H9 (cell line): ENCODE results near the gene GCN1. TPM values are rescaled to one million over a fixed set of nuclear protein-coding genes. Genes with fewer than 3 reads are reported as not detected.

Experiments used
- DNase-seq: peaks from one replicate; pipeline ENCODE4 v3.0.0-alpha.2; 2017
- H2AFZ ChIP-seq: one replicate; pipeline ENCODE4 v1.6.1; 2013; ENCODE audit warnings: mild to moderate bottlenecking, low read length, control low read depth, moderate library complexity
- H2AK5ac ChIP-seq: 2 replicates; pipeline ENCODE4 v1.6.1; 2013; ENCODE audit warnings: low read length, control low read depth, mixed read lengths; ENCODE audit not compliant: insufficient read length
- H2BK120ac ChIP-seq: one replicate; pipeline ENCODE4 v1.6.1; 2013; ENCODE audit warnings: low read depth, mild to moderate bottlenecking, low read length, control low read depth, inconsistent platforms; ENCODE audit not compliant: poor library complexity, severe bottlenecking
- H2BK12ac ChIP-seq: 2 replicates; pipeline ENCODE4 v1.6.1; 2013; ENCODE audit warnings: low read length, control low read depth, mixed read lengths, low read depth; ENCODE audit not compliant: insufficient read length
- H2BK15ac ChIP-seq: 2 replicates; pipeline ENCODE4 v1.6.1; 2013; ENCODE audit warnings: low read depth, low read length, control low read depth
- H2BK20ac ChIP-seq: one replicate; pipeline ENCODE4 v1.6.1; 2013; ENCODE audit warnings: low read depth, mild to moderate bottlenecking, low read length, control low read depth, inconsistent platforms; ENCODE audit not compliant: poor library complexity, severe bottlenecking
- H2BK5ac ChIP-seq: 2 replicates; pipeline ENCODE4 v1.6.1; 2013; ENCODE audit warnings: low read length, control low read depth, mixed read lengths; ENCODE audit not compliant: insufficient read length
- H3K14ac ChIP-seq: 2 replicates; pipeline ENCODE4 v1.6.1; 2013; ENCODE audit warnings: low read length, control low read depth; ENCODE audit not compliant: insufficient read depth
- H3K18ac ChIP-seq: 2 replicates; pipeline ENCODE4 v1.6.1; 2013; ENCODE audit warnings: low read depth, mild to moderate bottlenecking, mixed read lengths, low read length, control low read depth; ENCODE audit not compliant: insufficient read length
- H3K23ac ChIP-seq: 2 replicates; pipeline ENCODE4 v1.6.1; 2013; ENCODE audit warnings: low read length, control low read depth, mixed read lengths, low read depth; ENCODE audit not compliant: insufficient read length
- H3K23me2 ChIP-seq: 2 replicates; pipeline ENCODE4 v1.6.1; 2013; ENCODE audit warnings: low read depth, mild to moderate bottlenecking, mixed read lengths, low read length, control low read depth; ENCODE audit not compliant: insufficient read length, poor library complexity, severe bottlenecking
- H3K27ac ChIP-seq: 2 replicates; pipeline ENCODE4 v1.5.1; 2013; ENCODE audit warnings: low read length, control low read depth, mixed read lengths, low read depth; ENCODE audit not compliant: insufficient read length
- H3K27me3 ChIP-seq: 2 replicates; pipeline ENCODE4 v1.6.1; 2013; ENCODE audit warnings: low read length, control low read depth, inconsistent platforms; ENCODE audit not compliant: insufficient read depth
- H3K4ac ChIP-seq: 2 replicates; pipeline ENCODE4 v1.6.1; 2013; ENCODE audit warnings: low read depth, mild to moderate bottlenecking, control low read depth, inconsistent platforms, low read length, moderate library complexity
- H3K4me1 ChIP-seq: 2 replicates; pipeline ENCODE4 v1.6.1; 2013; ENCODE audit warnings: low read length, control low read depth, inconsistent platforms; ENCODE audit not compliant: insufficient read depth
- H3K4me2 ChIP-seq: 2 replicates; pipeline ENCODE4 v1.6.1; 2013; ENCODE audit warnings: low read length, control low read depth, mixed read lengths; ENCODE audit not compliant: insufficient read length, insufficient read depth
- H3K56ac ChIP-seq: 2 replicates; pipeline ENCODE4 v1.6.1; 2013; ENCODE audit warnings: low read depth, mild to moderate bottlenecking, mixed read lengths, low read length, control low read depth; ENCODE audit not compliant: insufficient read length
- H3K79me1 ChIP-seq: 2 replicates; pipeline ENCODE4 v1.6.1; 2013; ENCODE audit warnings: low read depth, mild to moderate bottlenecking, moderate library complexity, low read length, control low read depth, inconsistent platforms; ENCODE audit not compliant: insufficient read depth, poor library complexity, severe bottlenecking
- H3K79me2 ChIP-seq: 2 replicates; pipeline ENCODE4 v1.6.1; 2013; ENCODE audit warnings: low read length, control low read depth, inconsistent platforms; ENCODE audit not compliant: insufficient read depth
- H3K9ac ChIP-seq: 2 replicates; pipeline ENCODE4 v1.6.1; 2013; ENCODE audit warnings: low read length, control low read depth, mixed read lengths; ENCODE audit not compliant: insufficient read length; ENCODE audit errors: extremely low read depth
- H3K9me3 ChIP-seq: one replicate; pipeline ENCODE4 v1.6.1; 2013; ENCODE audit warnings: low read depth, low read length, inconsistent platforms; ENCODE audit not compliant: control insufficient read depth
- H3T11ph ChIP-seq: one replicate; pipeline ENCODE4 v1.6.1; 2013; ENCODE audit warnings: mild to moderate bottlenecking, low read length, control low read depth, inconsistent platforms
- H4K20me1 ChIP-seq: one replicate; pipeline ENCODE4 v1.6.1; 2013; ENCODE audit not compliant: control insufficient read depth, insufficient read length, insufficient read depth
- H4K5ac ChIP-seq: 2 replicates; pipeline ENCODE4 v1.6.1; 2013; ENCODE audit warnings: low read depth, mild to moderate bottlenecking, mixed read lengths, low read length, control low read depth; ENCODE audit not compliant: insufficient read length
- H4K8ac ChIP-seq: replicated peaks from 2 replicates; pipeline ENCODE4 v1.6.1; 2013; ENCODE audit warnings: low read length, control low read depth, mixed read lengths, low read depth; ENCODE audit not compliant: insufficient read length
- H4K91ac ChIP-seq: 2 replicates; pipeline ENCODE4 v1.6.1; 2013; ENCODE audit warnings: low read depth, mild to moderate bottlenecking, moderate library complexity, mixed read lengths, low read length, control low read depth; ENCODE audit not compliant: insufficient read length
- H3K27ac Mint-ChIP-seq, 3 experiments: 2 replicates in 2 of 3; 3 replicates in 1 of 3; pipeline ENCODE4 v1.8.0; 2020 to 2021; ENCODE audit warnings: mixed read lengths in 3 of 3, mild to moderate bottlenecking in 1 of 3, moderate library complexity in 1 of 3
- H3K27me3 Mint-ChIP-seq: 2 replicates; pipeline ENCODE4 v1.8.0; 2021; ENCODE audit warnings: low read depth, mild to moderate bottlenecking, moderate library complexity, mixed read lengths
- H3K36me3 Mint-ChIP-seq, 3 experiments: 2 replicates in 2 of 3; 3 replicates in 1 of 3; pipeline ENCODE4 v1.8.0; 2020 to 2021; ENCODE audit warnings: low read depth in 3 of 3, mixed read lengths in 3 of 3; ENCODE audit not compliant: insufficient read depth in 1 of 3
- H3K4me1 Mint-ChIP-seq, 2 experiments: 2 replicates each; pipeline ENCODE4 v1.8.0; 2020; ENCODE audit warnings: mixed read lengths in 2 of 2
- H3K4me3 Mint-ChIP-seq, 2 experiments: 2 replicates in 1 of 2; 3 replicates in 1 of 2; pipeline ENCODE4 v1.8.0; 2020 to 2021; ENCODE audit warnings: mild to moderate bottlenecking in 2 of 2, mixed read lengths in 2 of 2, moderate library complexity in 1 of 2
- H3K9me3 Mint-ChIP-seq, 2 experiments: 2 replicates in 1 of 2; 3 replicates in 1 of 2; pipeline ENCODE4 v1.8.0; 2020; ENCODE audit warnings: mild to moderate bottlenecking in 2 of 2, mixed read lengths in 2 of 2, moderate library complexity in 1 of 2
- CTCF ChIP-seq: fragments of 200-600 bp; sonication (generic); conservative IDR thresholded peaks from 3 replicates; pipeline ENCODE4 v1.8.0; 2021; ENCODE audit warnings: antibody characterized with exemption, mild to moderate bottlenecking
- WGBS: extraction: QIAGEN DNeasy Blood & Tissue Kit; methylation state at CpG from one replicate; pipeline ENCODE4 v1.1.7; 2013; ENCODE audit warnings: missing lambda C conversion rate, low lambda C conversion rate, mixed read lengths; ENCODE audit not compliant: insufficient read length; ENCODE audit errors: extremely low coverage; 5-methylcytosine and 5-hydroxymethylcytosine counted together
- total RNA-seq: library from RNA; stranded (reverse); gene quantifications from 2 replicates; pipeline ENCODE4 v1.2.1, GENCODE V29; 2021

GCN1 gene
- total RNA-seq, 1 experiment from 2014 or later: 137 TPM

GRCh38 chr12:120155072-120155471 is 39.4 kb downstream of the GCN1 start:
- no peaks in the 10 kb centered on the region for H3K9me3 ChIP-seq
- DNase-seq: no peak
- no peak overlapping the region for H4K8ac ChIP-seq
- no peak overlapping the region for H3K4ac ChIP-seq
- H3K9ac ChIP-seq: no peak overlapping the region
- no peak overlapping the region for H4K91ac ChIP-seq
- Mint-ChIP-seq H3K4me1 (no peaks in the 10 kb centered on the region), H3K36me3 (peaks cover 54 to 94% (median 78%) of the 10 kb centered on the region in 3 experiments), H3K4me3 (no peak overlapping the region), H3K9me3 (no peaks in the 10 kb centered on the region), H3K27me3 (no peaks in the 10 kb centered on the region), H3K27ac (no peak overlapping the region)
- no peak overlapping the region for H2BK120ac ChIP-seq
- H2AK5ac ChIP-seq: no peak overlapping the region
- H3K56ac ChIP-seq: no peak overlapping the region
- H2BK20ac ChIP-seq: no peak overlapping the region
- no peak overlapping the region for H2AFZ ChIP-seq
- no peaks in the 10 kb centered on the region for H3K79me1 ChIP-seq
- no peak for TF ChIP-seq CTCF
- H3K23me2 ChIP-seq: no peaks in the 10 kb centered on the region
- no peak overlapping the region for H3K23ac ChIP-seq
- H3K14ac ChIP-seq: no peak overlapping the region
- no peak overlapping the region for H3K4me2 ChIP-seq
- H3T11ph ChIP-seq: no peak overlapping the region
- H2BK15ac ChIP-seq: no peak overlapping the region
- H4K20me1 ChIP-seq: peaks cover 2% of the 10 kb centered on the region
- H3K18ac ChIP-seq: no peak overlapping the region
- H2BK12ac ChIP-seq: no peak overlapping the region
- no peak overlapping the region for H3K27ac ChIP-seq
- no peaks in the 10 kb centered on the region for H3K79me2 ChIP-seq
- no peak overlapping the region for H2BK5ac ChIP-seq
- no peak overlapping the region for H4K5ac ChIP-seq
- no peaks in the 10 kb centered on the region for H3K4me1 ChIP-seq
- WGBS: no CpG with 5 or more reads among the region's 15 CpGs
- no peaks in the 10 kb centered on the region for H3K27me3 ChIP-seq
